Tongue (tissue), 2 donors: ENCODE data around the gene RNF157. TPM values are rescaled to one million over a fixed set of nuclear protein-coding genes. Genes with fewer than 3 reads are reported as not detected.
A peak's percentile ranks its signal among the peaks of the same experiment; 100 is the strongest.
"Not testable (repeated sequence)": the region's sequence is repeated elsewhere in the genome, so short reads cannot be mapped to it uniquely, and the experiment has no call there.

Experiments used
- DNase-seq: peaks from one replicate; pipeline ENCODE4 v3.0.0-alpha.2; 2015
- total RNA-seq: library from RNA; depleted of rRNA; stranded (reverse); fragments of >200 nt; gene quantifications from one replicate; pipeline ENCODE4 v1.2.3, GENCODE V29; 2014

Gene RNF157
- total RNA-seq, 1 donor from 2014 or later: 6.7 TPM

GRCh38 chr17:76189247-76189646, 51.0 kb downstream of the RNF157 start:
- no peak for DNase-seq

GRCh38 chr17:76188213-76189016, 51.9 kb downstream of the RNF157 start:
- no peak for DNase-seq

- DNase-seq: not testable (repeated sequence)
Measured at GRCh38 chr17:76186774-76187173, 53.5 kb downstream of the RNF157 start.

GRCh38 chr17:76184290-76184689, 56.0 kb downstream of the RNF157 start:
- no peak for DNase-seq

GRCh38 chr17:76182016-76182764, 58.1 kb downstream of the RNF157 start:
- peak; percentile 94 for DNase-seq

GRCh38 chr17:76179496-76180467, 60.5 kb downstream of the RNF157 start:
- DNase-seq: no peak

- no peak for DNase-seq
Measured at GRCh38 chr17:76178124-76178523, 62.2 kb downstream of the RNF157 start.

- DNase-seq: no peak
Measured at GRCh38 chr17:76176701-76177574, 63.4 kb downstream of the RNF157 start.

- DNase-seq: no peak
Measured at GRCh38 chr17:76174037-76174436, 66.3 kb downstream of the RNF157 start.

GRCh38 chr17:76173474-76173873, 66.8 kb downstream of the RNF157 start:
- no peak for DNase-seq

- DNase-seq: peak; percentile 41
Measured at GRCh38 chr17:76171706-76172105, 68.6 kb downstream of the RNF157 start.

- no peak for DNase-seq
Measured at GRCh38 chr17:76170114-76170513, 70.2 kb downstream of the RNF157 start.

GRCh38 chr17:76166906-76167305, 73.4 kb downstream of the RNF157 start:
- no peak for DNase-seq

GRCh38 chr17:76166168-76166567, 74.1 kb downstream of the RNF157 start:
- DNase-seq: no peak

- no peak for DNase-seq
Measured at GRCh38 chr17:76164331-76164730, 76.0 kb downstream of the RNF157 start.

GRCh38 chr17:76163919-76164318, 76.4 kb downstream of the RNF157 start:
- no peak for DNase-seq

GRCh38 chr17:76161619-76162266, 78.5 kb downstream of the RNF157 start:
- DNase-seq: no peak

GRCh38 chr17:76160896-76161528, 79.3 kb downstream of the RNF157 start:
- DNase-seq: no peak

GRCh38 chr17:76159157-76159556, 81.1 kb downstream of the RNF157 start:
- no peak for DNase-seq

- DNase-seq: no peak
Measured at GRCh38 chr17:76157759-76158158, 82.5 kb downstream of the RNF157 start.
